NCI-H2171 treated with DMSO at 0.1 percent for 48 hours (cell line): Measurements from ENCODE around the gene ATAT1.
A peak's percentile ranks its signal among the peaks of the same experiment; 100 is the strongest.

Source experiments
- DNase-seq: peaks from one replicate; lab custom pipeline; 2025; lab: John Stamatoyannopoulos, UW

ATAT1 gene

DNA sequence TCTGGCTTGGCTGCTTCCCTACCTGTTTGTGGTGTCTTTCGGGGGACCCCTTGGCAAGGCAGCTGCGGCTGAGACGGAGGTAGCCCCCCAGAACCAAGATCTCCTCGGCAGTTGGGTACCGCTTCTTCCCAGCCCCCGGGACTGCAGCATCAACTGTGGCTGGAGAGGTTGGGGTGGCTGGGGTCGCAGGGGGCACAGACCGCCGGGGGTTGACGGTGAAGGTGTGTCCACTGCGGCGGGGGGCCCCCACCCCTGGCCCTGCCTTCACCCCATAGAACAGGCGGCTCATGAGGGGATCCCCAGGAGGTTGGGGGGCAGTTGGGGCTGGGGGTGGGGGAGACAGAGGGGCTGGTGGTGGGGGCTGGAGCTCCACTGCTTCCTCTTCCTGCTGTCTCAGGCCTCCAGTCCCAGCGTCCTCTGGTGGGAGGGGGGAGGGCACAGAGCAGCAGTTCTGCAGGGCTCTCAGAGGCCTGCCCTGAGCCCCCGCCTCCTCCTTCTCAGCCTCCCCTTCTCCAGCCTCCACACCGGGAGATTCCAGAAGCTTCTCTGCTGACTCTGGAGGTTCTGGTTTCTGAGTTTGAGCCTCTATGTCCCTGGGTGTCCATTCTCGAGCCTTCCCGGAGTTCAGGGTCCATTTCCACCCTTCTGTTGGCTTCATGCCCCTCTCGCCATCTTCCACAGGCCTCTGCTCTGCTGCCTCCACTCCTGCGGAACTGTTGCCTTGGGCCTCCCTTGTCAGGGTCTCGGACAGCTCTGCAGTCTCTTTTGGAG lies 57.9 kb downstream of the ATAT1 start:
- DNase-seq: no peak

DNA sequence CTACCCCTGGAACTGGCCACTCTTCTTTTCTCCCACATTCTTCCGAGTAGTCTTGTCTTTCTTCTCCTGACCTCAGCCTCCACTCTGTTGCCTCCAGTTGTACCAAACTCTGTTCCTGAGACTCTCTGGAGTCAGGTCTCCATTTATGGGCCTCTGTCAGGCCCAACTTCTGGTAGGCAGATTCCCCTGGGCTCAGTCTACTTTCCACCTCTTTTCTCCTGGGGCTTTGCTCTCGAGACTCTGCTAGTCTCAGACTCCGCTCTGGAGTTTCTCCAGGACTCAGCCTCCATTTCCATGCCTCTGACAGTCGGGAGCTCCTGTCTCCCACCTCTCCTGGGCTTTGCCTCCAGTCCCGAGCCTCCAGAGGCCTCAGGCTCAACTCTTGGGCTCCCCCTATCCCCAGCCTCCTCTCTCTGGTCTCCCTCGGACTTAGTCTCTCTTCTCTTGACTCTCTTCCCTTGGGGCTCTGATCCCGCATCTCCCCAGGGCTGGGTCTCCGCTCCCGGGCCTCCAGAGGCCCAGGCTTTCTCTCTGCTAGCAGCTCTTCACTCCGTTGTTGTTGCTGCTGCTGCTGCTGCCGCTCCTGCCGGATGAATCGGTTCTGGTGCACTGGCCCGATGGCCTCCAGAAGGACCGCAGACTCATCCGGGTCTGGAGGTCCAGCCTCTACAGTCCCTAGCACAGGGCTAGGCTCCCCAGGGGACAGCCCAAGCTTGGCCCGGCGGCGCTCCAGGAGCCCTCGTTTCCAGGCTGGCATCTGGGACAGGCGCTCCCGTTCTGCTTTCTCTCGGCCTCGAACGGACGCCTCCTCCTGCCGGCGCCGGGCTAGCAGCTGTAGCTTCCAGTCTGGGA lies 58.7 kb downstream of the ATAT1 start:
- no peak for DNase-seq

DNA sequence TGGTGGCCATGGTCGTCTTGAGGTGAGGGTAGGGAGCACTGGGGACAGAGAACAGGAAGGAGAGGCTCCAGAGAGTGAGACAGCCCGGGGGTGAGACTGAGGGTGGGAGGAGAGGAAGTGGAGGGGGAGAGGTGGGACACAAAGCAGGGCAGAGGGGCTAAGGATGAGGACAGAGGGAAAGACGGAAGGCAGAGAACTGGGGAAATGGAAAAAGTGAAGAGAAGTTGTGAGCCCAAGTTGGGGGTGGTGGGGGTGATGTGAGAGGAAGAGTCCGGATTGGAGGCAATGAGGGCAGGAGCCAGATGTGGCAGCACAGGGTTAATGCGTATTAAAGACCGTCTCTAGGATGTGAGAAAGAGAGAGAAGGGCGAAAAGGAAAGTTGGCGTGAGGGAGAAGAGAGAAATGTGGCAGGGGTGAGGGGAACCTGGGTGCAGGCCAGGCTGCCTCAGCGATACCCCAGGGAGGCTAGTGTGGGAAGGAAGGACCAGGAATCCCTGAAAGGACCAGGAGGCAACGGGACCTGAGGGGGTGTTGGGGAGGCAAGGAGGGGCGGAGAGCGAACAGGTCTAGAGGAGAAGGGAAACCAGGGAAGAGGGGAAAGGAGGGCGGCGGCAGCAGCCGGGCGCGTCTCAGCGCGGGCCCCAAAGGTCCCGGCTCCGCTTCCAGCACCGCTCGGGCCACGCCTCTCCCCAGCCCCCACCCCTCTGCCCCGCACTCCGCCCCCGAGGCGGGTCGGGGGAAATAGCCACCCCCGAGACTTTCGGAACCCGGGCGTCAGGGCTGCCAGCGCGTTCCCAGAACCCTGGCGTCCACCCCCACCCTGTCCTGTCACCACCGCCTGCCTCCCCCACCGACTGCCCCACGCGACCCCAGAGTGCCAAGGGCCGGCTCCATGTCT lies 59.6 kb downstream of the ATAT1 start, which contains the start of gene PPP1R18:
Gene PPP1R18, minus strand, starts transcription at position 637 of the 899 bp plus-strand sequence. Its CDS starts 627 bp downstream, at position 10.
- no peak for DNase-seq

DNA sequence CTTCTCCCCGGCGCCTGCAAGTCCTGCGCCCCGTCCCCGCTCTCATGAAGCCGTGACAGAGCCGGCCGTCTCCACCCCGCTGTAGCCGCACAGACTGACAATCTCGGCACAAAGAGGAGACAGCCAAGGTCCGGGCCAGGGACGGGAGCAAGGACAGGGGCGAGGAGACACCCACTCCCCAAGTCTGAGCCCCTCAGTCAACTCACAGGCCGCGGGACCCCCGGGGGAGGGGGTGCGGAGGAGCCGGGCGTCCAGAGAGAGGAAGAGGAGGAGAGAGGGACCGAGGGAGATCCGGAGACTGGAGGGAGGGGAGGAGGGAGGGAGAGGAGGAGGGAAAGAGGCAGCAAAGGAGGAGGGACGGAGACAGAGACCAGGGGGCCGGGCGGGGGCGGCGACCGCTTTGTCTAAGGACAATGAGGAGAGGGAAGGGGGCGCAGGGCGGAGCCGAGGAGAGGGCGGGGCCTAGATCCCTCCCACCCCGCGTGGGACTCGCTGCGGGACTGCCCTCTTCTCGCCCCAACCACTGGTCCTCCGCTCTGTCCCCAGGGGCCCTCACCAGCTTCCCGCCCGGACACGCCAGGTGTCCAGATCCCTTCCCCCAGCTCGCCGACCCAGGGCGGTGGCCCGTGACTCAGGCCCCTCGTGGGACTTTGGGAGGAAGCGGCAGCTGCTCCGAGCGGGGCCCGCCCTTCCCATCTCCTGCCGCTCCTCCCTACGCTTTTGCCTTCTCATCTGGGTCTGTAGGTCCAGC lies 60.4 kb downstream of the ATAT1 start:
- peak; percentile 83 for DNase-seq

DNA sequence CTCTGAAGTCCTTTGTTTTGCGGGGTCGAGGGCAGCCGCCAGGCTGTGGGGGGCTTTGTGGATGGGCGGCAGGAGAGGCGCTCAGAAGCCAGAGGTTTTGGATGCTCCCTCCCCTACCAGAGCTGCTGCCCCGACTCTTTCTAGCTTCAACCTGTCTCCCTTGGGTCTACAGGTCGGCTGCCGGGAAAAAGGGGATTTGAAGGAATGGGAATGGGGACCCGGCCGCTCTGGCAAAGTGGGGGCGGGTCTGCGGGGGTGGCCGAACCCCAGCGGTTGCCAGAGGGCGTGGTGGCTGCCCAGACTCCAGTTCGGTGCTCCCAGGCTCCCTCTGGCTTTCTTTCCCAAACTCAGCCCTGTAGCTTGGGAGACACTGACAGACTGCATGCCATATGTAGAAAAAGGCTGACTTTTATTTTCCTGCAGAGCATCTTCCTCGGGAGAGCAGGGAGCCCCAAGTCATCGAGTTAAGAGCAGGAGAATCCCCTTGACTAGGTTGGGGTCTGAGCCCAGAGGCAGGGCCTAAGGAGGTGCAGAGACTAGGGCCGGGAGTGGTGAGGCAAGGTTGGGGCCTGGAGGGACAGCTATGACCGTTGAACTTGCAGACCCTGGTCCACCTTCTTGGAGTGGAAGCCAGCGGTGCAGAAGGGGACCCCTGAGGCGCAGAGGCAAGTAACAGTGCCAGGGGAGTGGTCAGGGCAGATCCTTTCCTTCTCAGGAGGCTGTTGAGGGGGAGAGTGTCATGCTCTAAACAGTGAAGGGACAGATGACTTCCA lies 61.2 kb downstream of the ATAT1 start:
- DNase-seq: peak; percentile 63

DNA sequence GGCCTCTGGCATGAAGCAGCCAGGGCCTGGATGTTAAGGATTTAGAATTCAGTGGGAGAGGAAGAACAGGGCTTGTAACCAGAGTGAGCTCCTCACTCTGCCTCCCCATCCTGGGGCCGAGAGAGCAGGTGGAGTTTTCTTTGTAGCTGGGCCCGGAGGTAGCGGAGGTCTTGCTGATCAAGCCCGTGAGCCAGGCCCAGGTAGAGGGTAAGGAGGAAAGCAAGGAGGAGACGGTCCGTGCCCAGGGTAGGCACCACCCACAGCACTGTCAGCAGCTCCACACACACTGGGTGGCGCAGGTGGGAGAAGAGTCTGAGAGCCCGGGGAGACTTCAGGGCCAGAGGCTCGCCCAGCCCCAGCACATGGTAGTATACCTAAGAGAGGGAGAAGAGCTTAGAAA lies 61.9 kb downstream of the ATAT1 start:
- no peak for DNase-seq

DNA sequence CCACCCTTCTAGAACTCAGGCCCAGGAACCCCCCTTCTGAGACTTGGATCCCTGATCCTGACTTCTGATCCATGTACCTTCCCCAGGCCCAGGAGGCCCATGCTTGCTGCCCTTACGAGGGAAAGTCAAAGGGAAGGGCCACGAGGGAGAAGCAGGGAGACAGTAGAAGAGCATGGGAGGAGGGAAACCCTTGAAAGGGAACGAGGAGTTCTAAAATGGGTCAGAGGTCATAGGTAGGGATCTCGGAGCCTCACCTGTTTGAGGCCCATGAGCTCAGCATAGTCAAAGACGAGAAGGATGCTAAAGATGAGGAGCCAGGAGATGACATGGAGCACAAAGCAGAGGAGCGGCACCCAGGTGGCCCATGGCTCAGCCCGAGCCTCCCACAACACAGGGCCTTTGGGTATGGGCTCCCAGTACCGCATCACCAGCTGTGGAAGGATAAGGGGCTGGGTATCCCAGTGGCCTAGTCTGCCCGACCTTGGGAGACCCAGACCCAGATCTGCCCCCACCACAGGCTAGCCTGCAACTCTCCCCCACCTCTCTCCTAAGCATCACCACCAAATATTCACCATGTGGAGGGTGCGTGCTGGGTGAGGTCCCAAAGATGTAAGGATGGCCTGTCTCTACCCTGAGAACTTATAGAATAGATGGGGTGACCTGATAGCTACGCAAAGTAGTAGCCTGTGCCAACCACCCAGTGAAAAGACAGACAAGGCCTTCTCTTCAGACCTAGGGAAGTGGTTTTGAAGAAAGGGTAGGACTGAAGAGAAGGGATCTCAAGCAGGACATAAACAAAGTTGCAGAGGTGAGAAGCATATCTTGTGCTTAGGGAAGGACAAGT lies 62.6 kb downstream of the ATAT1 start:
- DNase-seq: no peak

DNA sequence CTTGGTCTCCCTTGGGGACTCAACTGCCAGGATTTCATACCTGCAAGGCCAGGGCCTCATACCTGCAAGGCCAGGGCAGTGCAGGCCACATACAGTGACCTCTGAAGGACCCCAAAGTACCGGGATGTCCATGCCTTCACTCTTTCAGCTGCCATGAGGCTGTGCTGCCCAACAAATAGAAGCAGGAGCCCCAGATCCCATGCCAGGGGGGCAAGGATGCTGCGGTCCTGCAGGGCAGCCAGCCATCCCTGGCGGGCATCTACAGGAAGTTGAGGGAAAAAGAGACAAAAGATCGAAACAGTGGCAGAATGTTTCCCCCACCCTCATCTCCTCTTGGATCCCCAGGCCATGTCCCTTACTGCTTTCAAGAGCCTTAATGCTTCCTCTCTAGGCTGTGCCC lies 63.3 kb downstream of the ATAT1 start:
- no peak for DNase-seq

DNA sequence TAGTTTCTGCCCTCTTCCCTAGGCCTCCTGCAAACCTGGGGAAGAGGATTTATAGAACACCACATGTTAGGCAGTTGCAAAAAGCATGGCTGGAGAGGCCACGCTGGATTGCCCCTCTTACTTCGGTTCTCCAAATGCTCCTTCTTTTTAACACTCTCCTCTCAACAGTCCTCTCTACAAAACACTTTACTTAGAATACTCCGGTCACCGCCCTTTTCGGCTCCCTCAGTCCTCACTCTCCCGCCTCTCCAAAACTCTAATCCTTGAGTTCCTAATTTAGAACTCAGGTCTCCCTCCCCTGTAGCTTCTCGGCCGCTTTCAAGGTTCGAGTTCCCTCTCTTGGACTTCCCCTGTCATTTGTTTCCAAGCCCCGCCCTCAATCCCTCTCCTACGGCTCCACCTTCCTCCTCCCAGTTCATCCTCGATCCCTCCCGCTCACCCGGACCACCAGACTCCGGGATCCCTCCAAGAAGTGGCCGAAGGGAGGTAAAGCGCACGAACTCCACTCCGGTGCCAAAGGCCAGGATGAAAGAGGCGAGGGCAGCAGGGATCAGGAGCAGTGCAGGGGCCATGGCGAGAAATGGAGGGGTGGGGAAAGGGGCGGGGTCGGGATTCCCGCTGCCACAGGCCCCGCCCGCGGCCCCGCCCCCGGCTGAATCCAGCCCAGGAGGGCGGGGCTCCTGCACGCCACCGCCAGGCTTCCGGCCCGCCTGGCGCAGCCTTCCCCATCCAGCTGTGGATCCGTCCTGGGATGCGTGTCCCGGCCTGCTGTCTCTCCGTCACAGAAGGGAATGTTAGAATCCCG lies 63.9 kb downstream of the ATAT1 start, which contains the start of gene NRM:
Gene NRM, minus strand, starts transcription at position 582 of the 805 bp plus-strand sequence. Its CDS starts 10 bp downstream, at position 572.
- peak; percentile 93 for DNase-seq

DNA sequence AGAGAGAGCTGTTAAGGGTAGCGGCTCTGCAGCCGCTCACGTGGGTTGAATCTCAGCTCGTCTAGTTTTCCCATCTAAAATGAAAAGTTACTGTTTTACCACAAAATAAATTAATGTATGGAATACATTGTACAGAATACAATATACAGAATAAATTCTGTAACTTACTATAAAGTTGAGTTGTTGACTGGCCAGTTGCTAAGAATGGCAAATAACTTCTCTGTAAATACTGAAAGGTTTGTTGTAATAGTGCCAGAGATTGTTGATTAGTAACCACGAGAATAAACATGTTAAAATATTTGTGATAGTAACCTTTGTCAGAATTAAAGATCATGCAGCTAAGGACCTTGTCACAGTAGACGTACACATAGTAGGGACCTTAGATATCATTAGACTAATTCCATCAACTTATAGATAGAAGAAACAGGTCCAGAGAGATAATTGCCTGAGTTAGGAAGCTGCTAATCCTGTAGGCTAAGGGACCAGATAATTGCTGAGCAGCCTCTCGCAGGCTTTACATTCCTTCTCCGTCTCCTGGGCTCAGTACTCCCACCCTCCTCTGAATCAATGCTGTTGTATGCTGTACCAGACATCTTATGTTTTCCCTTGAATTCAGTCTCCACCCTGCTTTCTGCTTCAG lies 64.7 kb downstream of the ATAT1 start:
- peak; percentile 24 for DNase-seq
